Measurements from ENCODE around the gene PAMR1.
"Not testable (repeated sequence)": the region's sequence is repeated elsewhere in the genome, so short reads cannot be mapped to it uniquely, and the experiment has no call there.

The PAMR1 gene

GRCh38 chr11:35525501-35526175 lies at the start of gene PAMR1:
TSS of gene PAMR1 (minus strand) at chr11:35525616. CDS start at chr11:35525585, 31 bp downstream.
- DNase-seq = no peak

GRCh38 chr11:35571696-35572095 lies 46.3 kb upstream of the PAMR1 start:
- DNase-seq = no peak

- DNase-seq = no peak
Measured at GRCh38 chr11:35567737-35568465, 42.5 kb upstream of the PAMR1 start.

GRCh38 chr11:35566885-35567284 lies 41.5 kb upstream of the PAMR1 start:
- DNase-seq = no peak

GRCh38 chr11:35566181-35566580 lies 40.8 kb upstream of the PAMR1 start:
- DNase-seq = no peak

- no peak for DNase-seq
Measured at GRCh38 chr11:35564245-35564595, 38.8 kb upstream of the PAMR1 start.

- no peak for DNase-seq
Measured at GRCh38 chr11:35563484-35564244, 38.2 kb upstream of the PAMR1 start.

GRCh38 chr11:35559949-35560348 lies 34.5 kb upstream of the PAMR1 start:
- DNase-seq = no peak

GRCh38 chr11:35558513-35558912 lies 33.1 kb upstream of the PAMR1 start:
- no peak for DNase-seq

- DNase-seq = no peak
Measured at GRCh38 chr11:35555488-35555887, 30.1 kb upstream of the PAMR1 start.

- DNase-seq = no peak
Measured at GRCh38 chr11:35554491-35555437, 29.3 kb upstream of the PAMR1 start.

GRCh38 chr11:35553831-35554230 lies 28.4 kb upstream of the PAMR1 start:
- no peak for DNase-seq

GRCh38 chr11:35553021-35553420 lies 27.6 kb upstream of the PAMR1 start:
- no peak for DNase-seq

GRCh38 chr11:35552616-35553015 lies 27.2 kb upstream of the PAMR1 start:
- DNase-seq = no peak

GRCh38 chr11:35550374-35551036 lies 25.1 kb upstream of the PAMR1 start:
- no peak for DNase-seq

- DNase-seq = no peak
Measured at GRCh38 chr11:35549787-35550186, 24.4 kb upstream of the PAMR1 start.

- DNase-seq = no peak
Measured at GRCh38 chr11:35548925-35549561, 23.6 kb upstream of the PAMR1 start.

- DNase-seq = not testable (repeated sequence)
Measured at GRCh38 chr11:35547995-35548394, 22.6 kb upstream of the PAMR1 start.

GRCh38 chr11:35546317-35546716 lies 20.9 kb upstream of the PAMR1 start:
- DNase-seq = no peak

- no peak for DNase-seq
Measured at GRCh38 chr11:35545391-35546003, 20.1 kb upstream of the PAMR1 start.

GRCh38 chr11:35543481-35543880 lies 18.1 kb upstream of the PAMR1 start:
- DNase-seq = no peak
